PFSK-1 (cell line): Measurements from ENCODE around the gene LNX1.

Experiments
- POLR2AphosphoS5 ChIP-seq: IDR thresholded peaks from 2 replicates; pipeline ENCODE4 v1.6.1; 2012; ENCODE audit warnings: low read depth, mild to moderate bottlenecking, control low read depth, low read length, moderate library complexity
- TF ChIP-seq, protein P1 (sequence below), 2 experiments: IDR thresholded peaks; 2 replicates each; pipeline versions ENCODE4 v1.6.1 to v1.8.0; 2011 to 2012; ENCODE audit warnings: low read depth in 2 of 2, low read length in 2 of 2, control low read depth in 1 of 2, inconsistent platforms in 1 of 2, mild to moderate bottlenecking in 1 of 2, moderate library complexity in 1 of 2; ENCODE audit not compliant: insufficient read depth in 1 of 2

DNA sequence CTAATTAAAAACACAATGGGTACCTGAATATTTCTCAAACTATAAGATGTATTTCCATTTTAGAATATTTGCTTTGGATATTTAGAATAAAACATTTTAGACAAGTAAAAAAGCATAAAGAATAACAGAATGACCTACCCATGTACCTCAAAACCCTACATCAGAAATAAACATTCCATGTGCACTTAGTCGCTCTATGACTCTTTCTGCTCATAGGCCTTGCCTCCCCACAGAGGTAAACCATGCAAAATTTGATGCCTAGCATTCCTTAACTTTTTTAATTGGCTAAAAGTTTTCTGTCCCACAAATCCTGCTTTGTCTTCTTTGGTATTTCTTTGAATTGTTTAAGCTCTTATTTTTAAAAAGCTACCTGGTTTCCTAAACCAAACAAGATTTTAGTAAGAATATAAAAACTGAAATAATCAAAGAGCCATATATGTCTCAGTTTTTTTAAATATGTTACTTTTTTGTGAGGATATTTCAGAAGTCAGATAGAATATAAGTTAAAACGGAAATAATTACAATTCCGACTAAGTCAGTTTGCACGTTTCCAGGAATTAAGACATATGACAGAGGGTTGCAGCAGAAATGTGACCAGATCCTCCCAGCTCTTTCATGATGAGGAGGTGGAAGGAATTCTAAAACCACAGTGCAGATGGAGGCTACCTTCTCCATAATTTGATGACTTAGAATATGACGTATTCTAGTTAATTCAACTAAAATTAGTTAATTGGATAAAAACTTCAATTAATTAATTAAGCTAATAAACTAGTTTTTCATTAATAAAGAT, 111.4 kb downstream of the LNX1 start:
- TF ChIP-seq, protein P1, sequence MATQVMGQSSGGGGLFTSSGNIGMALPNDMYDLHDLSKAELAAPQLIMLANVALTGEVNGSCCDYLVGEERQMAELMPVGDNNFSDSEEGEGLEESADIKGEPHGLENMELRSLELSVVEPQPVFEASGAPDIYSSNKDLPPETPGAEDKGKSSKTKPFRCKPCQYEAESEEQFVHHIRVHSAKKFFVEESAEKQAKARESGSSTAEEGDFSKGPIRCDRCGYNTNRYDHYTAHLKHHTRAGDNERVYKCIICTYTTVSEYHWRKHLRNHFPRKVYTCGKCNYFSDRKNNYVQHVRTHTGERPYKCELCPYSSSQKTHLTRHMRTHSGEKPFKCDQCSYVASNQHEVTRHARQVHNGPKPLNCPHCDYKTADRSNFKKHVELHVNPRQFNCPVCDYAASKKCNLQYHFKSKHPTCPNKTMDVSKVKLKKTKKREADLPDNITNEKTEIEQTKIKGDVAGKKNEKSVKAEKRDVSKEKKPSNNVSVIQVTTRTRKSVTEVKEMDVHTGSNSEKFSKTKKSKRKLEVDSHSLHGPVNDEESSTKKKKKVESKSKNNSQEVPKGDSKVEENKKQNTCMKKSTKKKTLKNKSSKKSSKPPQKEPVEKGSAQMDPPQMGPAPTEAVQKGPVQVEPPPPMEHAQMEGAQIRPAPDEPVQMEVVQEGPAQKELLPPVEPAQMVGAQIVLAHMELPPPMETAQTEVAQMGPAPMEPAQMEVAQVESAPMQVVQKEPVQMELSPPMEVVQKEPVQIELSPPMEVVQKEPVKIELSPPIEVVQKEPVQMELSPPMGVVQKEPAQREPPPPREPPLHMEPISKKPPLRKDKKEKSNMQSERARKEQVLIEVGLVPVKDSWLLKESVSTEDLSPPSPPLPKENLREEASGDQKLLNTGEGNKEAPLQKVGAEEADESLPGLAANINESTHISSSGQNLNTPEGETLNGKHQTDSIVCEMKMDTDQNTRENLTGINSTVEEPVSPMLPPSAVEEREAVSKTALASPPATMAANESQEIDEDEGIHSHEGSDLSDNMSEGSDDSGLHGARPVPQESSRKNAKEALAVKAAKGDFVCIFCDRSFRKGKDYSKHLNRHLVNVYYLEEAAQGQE (IDR thresholded peaks at IDR 0.05; ENCODE audit: insufficient read depth in 1 of 2, low read depth in 2 of 2, low read length in 2 of 2), result no peak
- no peak for TF ChIP-seq POLR2AphosphoS5
